Measurements from ENCODE around the gene PBX4.

The PBX4 gene

GRCh38 chr19:19588546-19588945 is 29.9 kb downstream of the PBX4 start:
- DNase-seq (ENCODE audit: low spot score) = no peak

GRCh38 chr19:19587771-19588170 is 30.7 kb downstream of the PBX4 start:
- no peak for DNase-seq (ENCODE audit: low spot score)

GRCh38 chr19:19584356-19584755 is 34.1 kb downstream of the PBX4 start:
- DNase-seq (ENCODE audit: low spot score) = no peak

GRCh38 chr19:19582471-19582870 is 36.0 kb downstream of the PBX4 start:
- no peak for DNase-seq (ENCODE audit: low spot score)

- no peak for DNase-seq (ENCODE audit: low spot score)
Observed at GRCh38 chr19:19581391-19581790, 37.1 kb downstream of the PBX4 start.

- no peak for DNase-seq (ENCODE audit: low spot score)
Observed at GRCh38 chr19:19580418-19580817, 38.1 kb downstream of the PBX4 start.

- DNase-seq (ENCODE audit: low spot score) = no peak
Observed at GRCh38 chr19:19579533-19580361, 38.7 kb downstream of the PBX4 start.

- DNase-seq (ENCODE audit: low spot score) = peak; percentile 61
Observed at GRCh38 chr19:19578252-19578651, 40.2 kb downstream of the PBX4 start.

- DNase-seq (ENCODE audit: low spot score) = no peak
Observed at GRCh38 chr19:19575411-19575810, 43.1 kb downstream of the PBX4 start.

- DNase-seq (ENCODE audit: low spot score) = no peak
Observed at GRCh38 chr19:19571071-19571786, 47.3 kb downstream of the PBX4 start.

- no peak for DNase-seq (ENCODE audit: low spot score)
Observed at GRCh38 chr19:19570571-19570970, 47.9 kb downstream of the PBX4 start.

- DNase-seq (ENCODE audit: low spot score) = no peak
Observed at GRCh38 chr19:19568802-19569756, 49.4 kb downstream of the PBX4 start.

GRCh38 chr19:19567391-19567790 is 51.1 kb downstream of the PBX4 start:
- DNase-seq (ENCODE audit: low spot score) = no peak

GRCh38 chr19:19566306-19566705 is 52.2 kb downstream of the PBX4 start:
- no peak for DNase-seq (ENCODE audit: low spot score)

- DNase-seq (ENCODE audit: low spot score) = no peak
Observed at GRCh38 chr19:19563348-19563848, 55.1 kb downstream of the PBX4 start.

GRCh38 chr19:19562665-19563347 is 55.7 kb downstream of the PBX4 start:
- no peak for DNase-seq (ENCODE audit: low spot score)

- DNase-seq (ENCODE audit: low spot score) = no peak
Observed at GRCh38 chr19:19561946-19562664, 56.4 kb downstream of the PBX4 start.

- no peak for DNase-seq (ENCODE audit: low spot score)
Observed at GRCh38 chr19:19559931-19560330, 58.6 kb downstream of the PBX4 start.

GRCh38 chr19:19558636-19559035 is 59.9 kb downstream of the PBX4 start:
- no peak for DNase-seq (ENCODE audit: low spot score)

GRCh38 chr19:19558055-19558454 is 60.4 kb downstream of the PBX4 start:
- DNase-seq (ENCODE audit: low spot score) = no peak

All from SK-N-DZ (cell line).